Progenitor cell of endocrine pancreas (in vitro differentiated cells): ENCODE data around the gene HDAC8. TPM values are rescaled to one million over a fixed set of nuclear protein-coding genes. Genes with fewer than 3 reads are reported as not detected.
"Not testable (repeated sequence)": the region's sequence is repeated elsewhere in the genome, so short reads cannot be mapped to it uniquely, and the experiment has no call there.

Source experiments
- DNase-seq: peaks from one replicate; pipeline ENCODE4 v3.0.0; 2021; ENCODE audit warnings: low spot score; ENCODE audit not compliant: unreplicated experiment
- H3K27ac Mint-ChIP-seq: 2 replicates; pipeline ENCODE4 v1.8.0; 2021; ENCODE audit warnings: mild to moderate bottlenecking, moderate library complexity, mixed read lengths
- H3K27me3 Mint-ChIP-seq: 2 replicates; pipeline ENCODE4 v1.8.0; 2021; ENCODE audit warnings: mixed read lengths
- H3K36me3 Mint-ChIP-seq: 2 replicates; pipeline ENCODE4 v1.8.0; 2022; ENCODE audit warnings: mixed read lengths; ENCODE audit not compliant: insufficient read depth
- H3K4me1 Mint-ChIP-seq: 2 replicates; pipeline ENCODE4 v1.8.0; 2021; ENCODE audit warnings: low read depth, mixed read lengths
- H3K4me3 Mint-ChIP-seq: 2 replicates; pipeline ENCODE4 v1.8.0; 2021; ENCODE audit warnings: low read depth, mild to moderate bottlenecking, moderate library complexity, mixed read lengths
- H3K9me3 Mint-ChIP-seq: 2 replicates; pipeline ENCODE4 v1.8.0; 2021; ENCODE audit warnings: low read depth, mixed read lengths
- CTCF ChIP-seq: fragments of 200-600 bp; sonication (generic); IDR thresholded peaks from one replicate; pipeline ENCODE4 v1.5.0; 2021; ENCODE audit warnings: antibody characterized with exemption, mild to moderate bottlenecking; ENCODE audit not compliant: unreplicated experiment
- total RNA-seq: library from RNA; stranded (reverse); gene quantifications from 2 replicates; pipeline ENCODE4 v1.2.1, GENCODE V29; 2021

The HDAC8 gene
- total RNA-seq, 1 donor from 2014 or later: 38.4 TPM

- Mint-ChIP-seq H3K9me3 (peaks cover 13% of the 10 kb centered on the region), H3K4me3 (no peak overlapping the region), H3K27ac (no peak overlapping the region), H3K36me3 (peaks cover 4% of the 10 kb centered on the region), H3K27me3 (no peaks in the 10 kb centered on the region), H3K4me1 (no peaks in the 10 kb centered on the region)
- no peak for TF ChIP-seq CTCF
- no peak for DNase-seq
Measured at GRCh38 chrX:72340626-72341025, 232.0 kb downstream of the HDAC8 start.

GRCh38 chrX:72340041-72340440 lies 232.6 kb downstream of the HDAC8 start:
- TF ChIP-seq CTCF: no peak
- no peak for DNase-seq
- Mint-ChIP-seq H3K4me3 (no peak overlapping the region), H3K4me1 (no peaks in the 10 kb centered on the region), H3K36me3 (peaks cover 3% of the 10 kb centered on the region), H3K27ac (no peak overlapping the region), H3K9me3 (peaks cover 13% of the 10 kb centered on the region), H3K27me3 (no peaks in the 10 kb centered on the region)

- Mint-ChIP-seq H3K4me3 (no peak overlapping the region), H3K4me1 (no peaks in the 10 kb centered on the region), H3K36me3 (peaks cover 14% of the 10 kb centered on the region), H3K9me3 (peaks cover 29% of the 10 kb centered on the region), H3K27me3 (no peaks in the 10 kb centered on the region), H3K27ac (no peak overlapping the region)
- no peak for TF ChIP-seq CTCF
- no peak for DNase-seq
Measured at GRCh38 chrX:72330131-72330530, 242.5 kb downstream of the HDAC8 start.

- Mint-ChIP-seq H3K27ac (no peak overlapping the region), H3K4me1 (no peaks in the 10 kb centered on the region), H3K27me3 (no peaks in the 10 kb centered on the region), H3K36me3 (peaks cover 12% of the 10 kb centered on the region), H3K4me3 (no peak overlapping the region), H3K9me3 (peaks cover 26% of the 10 kb centered on the region)
- no peak for DNase-seq
- TF ChIP-seq CTCF: no peak
Measured at GRCh38 chrX:72326605-72327300, 245.9 kb downstream of the HDAC8 start.

- H3K27ac Mint-ChIP-seq, H3K9me3 Mint-ChIP-seq, H3K4me3 Mint-ChIP-seq, H3K4me1 Mint-ChIP-seq, H3K27me3 Mint-ChIP-seq, H3K36me3 Mint-ChIP-seq, DNase-seq: not testable (repeated sequence)
Measured at GRCh38 chrX:72319651-72320050, 253.0 kb downstream of the HDAC8 start.

- no peak for DNase-seq
- H3K9me3 Mint-ChIP-seq: no peaks in the 10 kb centered on the region
- no peak overlapping the region for H3K27ac Mint-ChIP-seq
- peaks cover 7% of the 10 kb centered on the region for H3K27me3 Mint-ChIP-seq
- H3K4me3 Mint-ChIP-seq: no peak overlapping the region
- no peaks in the 10 kb centered on the region for H3K36me3 Mint-ChIP-seq
- TF ChIP-seq CTCF: no peak
- no peaks in the 10 kb centered on the region for H3K4me1 Mint-ChIP-seq
Measured at GRCh38 chrX:72317139-72317538, 255.5 kb downstream of the HDAC8 start.
